Measurements from ENCODE around the gene PPARA.
"Not testable (repeated sequence)": the region's sequence is repeated elsewhere in the genome, so short reads cannot be mapped to it uniquely, and the experiment has no call there.

The PPARA gene

DNA sequence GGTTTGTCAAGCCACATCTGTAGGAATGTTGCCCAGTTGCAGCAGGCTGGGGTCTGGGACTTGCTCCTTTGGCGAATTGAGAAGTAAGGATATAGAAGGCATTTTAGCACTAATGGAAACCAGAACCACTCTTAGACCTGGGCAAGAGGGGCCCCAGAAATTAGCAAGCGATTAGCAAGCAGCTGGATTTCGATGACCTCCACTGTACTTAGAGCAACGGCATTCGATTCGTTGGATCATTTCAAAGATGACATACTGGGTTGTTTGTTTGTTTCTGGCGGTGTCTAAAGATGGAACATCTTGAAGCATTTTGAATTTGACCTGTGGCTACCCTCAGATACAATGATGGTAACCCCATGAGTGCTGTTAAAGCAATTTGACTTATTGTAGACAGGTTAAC, 100.9 kb downstream of the PPARA start:
- no peak for DNase-seq

DNA sequence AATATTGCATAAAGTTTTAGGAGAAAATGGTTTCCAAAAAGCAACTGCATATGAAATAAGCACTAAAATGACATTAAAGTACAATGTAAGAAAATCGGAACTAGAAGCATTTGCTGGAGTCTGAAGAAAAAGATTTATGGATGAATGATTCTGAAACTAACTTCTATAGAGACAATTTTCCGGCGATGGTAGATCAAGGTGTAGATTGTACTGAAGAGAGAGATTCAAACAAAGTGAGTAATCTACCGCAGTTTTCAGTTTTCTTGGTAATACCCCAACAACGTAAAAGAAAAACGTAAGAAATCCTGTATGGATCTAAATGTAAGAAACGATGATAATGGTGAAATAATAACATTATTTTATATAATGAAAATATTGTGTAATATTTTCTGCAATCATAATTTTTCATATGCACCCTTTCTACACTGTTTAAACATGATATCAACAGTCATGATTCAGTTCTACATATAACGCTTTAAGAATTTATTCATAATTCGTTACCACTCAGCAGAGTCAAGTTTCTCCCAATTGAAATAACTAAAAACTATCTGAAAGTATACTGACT, 101.6 kb downstream of the PPARA start:
- DNase-seq = peak; percentile 72

- no peak for DNase-seq
Observed at GRCh38 chr22:46256358-46256958, 106.1 kb downstream of the PPARA start.

DNA sequence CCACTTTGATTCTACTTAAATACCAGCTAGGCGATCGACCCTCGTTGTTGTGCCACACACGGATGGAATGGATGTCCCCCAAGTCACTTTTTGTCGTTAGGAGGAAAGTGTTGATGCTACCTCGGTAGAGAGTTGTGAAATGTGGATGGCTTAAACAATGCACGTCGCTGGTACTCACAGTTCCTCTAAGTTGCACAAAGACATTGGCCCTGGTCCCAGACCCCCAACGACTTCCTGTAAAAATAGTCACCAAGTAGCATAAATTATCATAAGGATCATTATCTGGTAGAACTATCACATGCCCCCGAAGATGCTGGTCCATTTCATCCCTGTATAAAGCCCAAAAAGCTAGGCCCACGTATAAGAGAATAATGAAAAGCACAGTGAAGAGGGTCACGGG, 109.0 kb downstream of the PPARA start:
- DNase-seq = no peak

- no peak for DNase-seq
Observed at GRCh38 chr22:46260038-46260437, 109.7 kb downstream of the PPARA start.

DNA sequence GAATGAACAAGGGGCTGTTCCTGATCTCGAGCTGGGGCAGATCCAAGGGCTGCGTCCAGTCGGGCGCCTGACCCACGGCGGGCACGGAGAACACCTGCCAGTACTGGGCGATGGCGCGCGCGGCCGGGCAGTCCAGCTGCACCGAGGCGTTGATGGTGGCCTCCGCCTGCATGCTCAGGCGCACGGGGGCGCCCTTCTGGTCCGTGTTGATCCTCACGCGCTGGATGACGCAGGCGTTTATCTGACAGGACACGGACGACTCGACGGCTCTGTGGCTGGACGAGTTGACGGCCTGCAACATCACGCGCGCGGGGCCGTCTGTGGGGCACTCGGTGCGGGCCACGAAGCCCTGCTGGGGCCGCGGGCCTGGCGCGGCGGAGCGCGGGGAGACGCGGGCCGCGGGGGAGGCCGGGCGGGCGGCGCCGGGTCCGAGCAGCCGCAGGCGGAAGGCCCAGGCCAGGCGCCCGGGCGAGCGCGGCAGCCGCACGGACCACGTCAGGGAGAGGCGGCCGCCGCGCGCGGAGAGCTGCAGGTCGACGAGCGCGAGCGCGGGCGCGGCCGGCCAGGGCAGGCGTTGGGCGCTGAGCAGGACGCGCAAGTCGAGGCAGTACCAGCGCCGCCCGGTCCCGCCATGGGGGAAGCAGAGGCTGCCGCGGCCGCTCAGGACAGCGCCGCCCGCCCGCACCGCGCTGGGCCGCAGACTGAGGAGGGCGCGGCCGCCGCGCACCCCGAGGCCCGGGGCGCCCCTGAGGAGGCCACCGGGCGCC, 112.3 kb downstream of the PPARA start:
- peak; percentile 35 for DNase-seq

DNA sequence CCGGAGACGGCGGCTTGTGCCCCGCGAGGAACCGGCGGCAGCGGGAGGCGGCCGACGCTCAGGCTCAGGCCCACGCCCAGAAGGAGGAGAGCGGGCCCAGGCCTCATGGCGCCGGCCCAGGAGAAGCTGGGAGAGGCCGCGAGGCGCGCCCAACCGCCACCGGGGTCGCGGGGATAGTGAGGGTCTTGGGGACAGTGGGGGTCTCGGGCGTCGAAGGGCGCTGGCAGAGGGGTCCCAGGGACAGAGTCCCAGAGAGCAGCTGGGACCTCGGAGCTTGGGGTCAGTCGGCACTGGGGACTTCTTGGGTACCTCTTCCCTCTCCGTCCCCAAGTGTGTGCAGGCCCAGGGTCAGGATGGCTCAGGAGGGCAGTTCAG, 112.9 kb downstream of the PPARA start, which contains the start of gene PKDREJ:
PKDREJ (minus strand) TSS at position 128 of the 375 bp plus-strand sequence; CDS start at position 107, 21 bp downstream.
- DNase-seq = no peak

DNA sequence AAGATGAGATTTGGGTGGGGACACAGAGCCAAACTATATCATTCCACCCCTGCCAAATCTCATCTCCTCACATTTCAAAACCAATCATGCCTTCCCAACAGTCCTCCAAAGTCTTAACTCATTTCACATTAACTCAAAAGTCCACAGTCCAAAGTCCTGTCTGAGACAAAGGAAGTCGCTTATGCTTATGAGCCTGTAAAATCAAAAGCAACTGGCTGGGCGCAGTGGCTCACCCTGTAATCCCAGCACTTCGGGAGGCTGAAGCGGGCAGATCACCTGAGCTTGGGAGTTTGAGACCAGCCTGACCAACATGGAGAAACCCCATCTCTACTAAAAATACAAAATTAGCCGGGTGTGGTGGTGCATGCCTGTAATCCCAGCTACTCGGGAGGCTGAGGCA, 114.2 kb downstream of the PPARA start:
- DNase-seq = not testable (repeated sequence)

DNA sequence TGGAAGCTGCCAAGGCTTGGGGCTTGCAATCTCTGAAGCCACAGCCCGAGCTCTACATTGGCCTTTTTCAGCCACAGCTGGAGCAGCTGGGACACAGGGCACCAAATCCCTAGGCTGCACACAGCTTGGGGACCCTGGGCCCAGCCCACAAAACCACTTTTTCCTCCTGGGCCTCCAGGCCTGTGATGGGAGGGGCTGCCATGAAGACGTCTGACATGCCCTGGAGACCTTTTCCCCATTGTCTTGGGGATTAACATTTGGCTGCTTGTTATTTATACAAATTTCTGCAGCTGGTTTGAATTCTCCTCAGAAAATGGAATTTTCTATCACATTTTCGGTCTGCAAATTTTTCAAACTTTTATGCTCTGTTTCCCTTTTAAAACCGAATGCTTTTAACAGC, 115.3 kb downstream of the PPARA start:
- DNase-seq = not testable (repeated sequence)

DNA sequence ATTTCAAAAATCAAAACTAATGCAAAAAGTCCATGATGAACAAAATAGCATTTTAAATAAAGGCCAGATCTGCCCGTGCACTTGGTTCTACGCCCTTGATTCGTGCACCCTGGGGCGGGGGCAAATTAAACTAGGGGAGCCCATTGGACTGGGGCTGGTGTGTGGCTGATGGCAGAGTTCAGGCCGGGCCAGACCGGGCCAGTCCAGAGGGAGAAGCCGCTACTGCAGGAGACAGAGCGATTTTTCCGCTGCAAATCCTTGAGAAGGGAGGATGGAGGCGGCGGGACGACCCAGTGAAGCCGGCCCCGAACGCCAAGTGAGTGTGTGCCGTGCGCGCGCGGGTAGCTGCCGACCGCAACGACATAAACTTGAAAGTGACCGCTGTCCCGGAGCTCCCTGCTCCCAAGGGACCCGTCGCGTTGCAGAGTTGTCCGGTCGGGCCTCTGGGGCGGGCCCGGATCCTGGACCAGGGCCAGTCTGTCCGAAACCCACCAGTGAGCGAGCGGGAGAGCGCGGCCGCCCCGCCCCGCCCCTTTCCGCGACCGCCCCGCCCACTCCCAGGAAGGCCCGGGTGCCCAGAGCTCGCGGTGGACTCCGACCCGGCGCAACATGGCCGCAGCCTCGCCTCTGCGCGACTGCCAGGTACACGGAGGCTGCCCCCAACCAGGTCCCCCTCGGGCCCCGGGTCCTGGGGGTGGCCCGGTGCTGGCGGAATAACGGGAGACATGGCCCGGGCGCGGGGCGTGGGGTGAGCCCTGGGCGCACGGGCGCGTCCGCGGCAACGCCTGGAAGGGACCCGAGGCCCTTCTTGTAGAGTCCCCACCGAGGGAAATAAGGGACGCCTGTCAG, 117.3 kb downstream of the PPARA start, which contains the start of gene TTC38:
TTC38 (plus strand) TSS at position 578 of the 849 bp plus-strand sequence; CDS start at position 610, 32 bp downstream.
- peak; percentile 60 for DNase-seq

GRCh38 chr22:46269564-46269963, 119.2 kb downstream of the PPARA start:
- DNase-seq = no peak

DNA sequence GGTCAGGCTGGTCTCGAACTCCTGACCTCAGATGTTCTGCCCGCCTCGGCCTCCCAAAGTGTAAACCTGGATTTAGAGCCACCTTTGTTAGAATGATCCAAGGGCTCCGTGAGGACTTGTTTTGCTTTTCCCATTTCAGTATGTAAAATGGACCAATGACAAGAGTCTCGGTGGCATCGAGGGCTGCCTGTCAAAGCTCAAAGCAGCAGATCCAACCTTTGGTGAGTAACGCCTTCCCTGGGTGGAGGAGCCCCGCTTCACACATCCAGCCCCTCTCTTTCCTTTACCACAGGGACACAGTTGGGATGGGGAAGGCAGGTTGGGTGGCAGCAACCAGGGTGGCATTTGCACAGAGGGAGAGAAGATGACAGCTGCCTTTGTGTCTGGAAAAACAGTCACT, 121.9 kb downstream of the PPARA start:
- no peak for DNase-seq

DNA sequence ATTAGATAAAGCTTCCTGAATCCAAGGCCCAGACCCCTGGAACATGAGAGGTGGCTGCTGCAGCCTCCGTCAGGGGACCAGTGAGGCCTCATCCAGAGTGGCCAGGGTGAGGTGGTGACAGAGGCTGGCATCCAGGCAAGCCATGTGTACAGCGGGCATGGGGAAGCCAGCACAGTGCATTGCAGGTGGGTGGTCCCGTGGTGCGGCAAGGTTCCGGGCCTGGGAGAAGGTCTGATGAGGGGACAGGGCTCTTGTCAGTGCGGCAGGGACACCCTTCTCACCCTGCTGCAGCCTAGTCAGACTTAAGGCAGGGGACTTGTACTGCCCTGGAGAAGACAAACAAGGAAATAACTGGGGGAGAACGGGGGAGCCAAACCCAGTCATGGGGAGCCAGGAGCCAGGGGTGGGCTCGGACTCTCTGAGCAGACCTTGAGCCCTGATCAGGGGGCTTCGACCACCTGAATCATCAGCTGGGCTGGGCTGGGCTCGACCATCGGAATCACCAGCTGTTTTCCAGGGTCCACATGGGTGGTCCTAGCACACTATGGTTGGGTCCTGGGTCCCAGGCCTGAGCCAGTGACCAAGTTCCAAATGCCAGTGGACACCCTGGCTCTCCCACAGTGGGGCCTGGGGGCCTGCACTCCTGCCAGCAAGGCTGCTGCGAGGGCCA, 122.6 kb downstream of the PPARA start:
- DNase-seq = no peak

DNA sequence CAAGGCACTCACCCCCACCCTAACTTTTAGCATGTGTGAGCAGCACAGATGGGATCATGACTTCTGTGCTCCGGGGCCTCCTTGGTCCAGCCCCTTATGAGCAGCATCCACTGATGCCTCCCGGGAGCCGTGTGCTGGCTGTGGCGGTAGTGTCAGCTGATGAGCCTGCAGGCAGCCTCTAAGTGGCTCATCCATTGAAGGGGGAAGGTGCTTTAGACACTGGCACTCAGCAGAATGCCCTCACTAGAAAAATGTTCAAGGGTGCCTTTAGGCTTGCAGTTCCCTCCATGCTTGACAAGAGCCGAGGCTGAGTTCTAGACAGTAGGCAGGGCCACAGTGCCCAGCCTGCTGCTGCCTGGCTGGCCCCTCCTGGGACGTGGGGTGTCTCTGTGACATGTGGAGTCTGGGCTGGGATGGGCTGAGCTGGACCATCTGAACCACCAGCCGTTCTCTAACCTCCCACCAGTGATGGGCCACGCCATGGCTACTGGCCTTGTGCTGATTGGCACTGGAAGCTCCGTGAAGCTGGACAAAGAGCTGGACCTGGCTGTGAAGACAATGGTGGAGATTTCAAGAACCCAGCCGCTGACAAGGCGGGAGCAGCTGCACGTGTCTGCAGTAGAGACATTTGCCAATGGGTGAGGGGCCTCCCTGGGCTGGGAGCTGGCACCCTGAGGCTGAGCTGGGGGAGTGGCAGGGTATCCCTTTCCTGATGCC, 123.3 kb downstream of the PPARA start:
- no peak for DNase-seq

DNA sequence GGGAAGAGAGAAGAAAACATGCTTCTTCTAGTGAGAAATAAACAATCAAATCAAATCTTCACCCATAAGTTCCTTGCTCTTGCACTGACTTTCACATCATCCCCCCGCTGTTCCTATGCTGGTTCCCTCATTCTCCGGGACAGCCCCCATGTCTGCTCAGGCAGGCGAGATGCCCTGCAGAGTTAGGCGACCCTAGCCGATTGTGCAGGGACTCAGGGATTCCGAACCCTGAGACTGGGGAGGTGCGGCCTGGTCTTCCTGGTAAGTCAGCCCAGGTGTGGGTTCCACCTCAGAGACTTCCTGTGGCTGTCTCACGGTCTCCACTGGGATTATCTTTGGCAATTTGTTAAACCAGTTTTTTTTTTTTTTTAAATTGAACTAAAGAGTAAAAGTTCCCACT, 124.1 kb downstream of the PPARA start:
- no peak for DNase-seq

- no peak for DNase-seq
Observed at GRCh38 chr22:46275455-46276122, 125.3 kb downstream of the PPARA start.

DNA sequence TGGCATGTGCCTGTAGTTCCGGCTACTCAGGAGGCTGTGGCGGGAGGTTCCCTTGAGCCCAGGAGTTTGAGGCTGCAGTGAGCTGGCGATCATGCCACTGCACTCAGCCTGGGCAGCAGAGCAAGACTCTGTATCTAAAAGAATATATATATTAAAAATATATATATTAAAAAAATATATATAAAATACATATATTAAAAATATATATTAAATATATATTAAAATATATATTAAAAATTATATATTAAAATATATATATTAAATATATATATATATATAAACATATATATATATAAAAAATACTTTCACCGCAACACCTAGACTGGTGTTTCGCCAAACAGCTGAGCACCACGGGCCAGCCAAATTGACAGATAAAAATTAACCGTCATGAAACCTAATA, 126.2 kb downstream of the PPARA start:
- DNase-seq = no peak

- no peak for DNase-seq
Observed at GRCh38 chr22:46278656-46279645, 128.6 kb downstream of the PPARA start.

GRCh38 chr22:46280063-46280817, 129.9 kb downstream of the PPARA start:
- no peak for DNase-seq

Measured in activated CD4-positive, alpha-beta T cell treated with anti-CD3 and anti-CD28 coated beads, Interleukin-2, Interleukin-6, amounts not matched to agents 100 ng/mL and 50 ng/mL, durations not matched to agents 16 hours and 8 hours (primary cell).